H7 (cell line): ENCODE measurements around the gene TOLLIP. TPM values are rescaled to one million over a fixed set of nuclear protein-coding genes. Genes with fewer than 3 reads are reported as not detected.
"Not testable (repeated sequence)": the region's sequence is repeated elsewhere in the genome, so short reads cannot be mapped to it uniquely, and the experiment has no call there.

ENCODE experiments used
- DNase-seq: peaks from one replicate; pipeline ENCODE4 v3.0.0; 2012
- H3K27me3 ChIP-seq: 2 replicates; pipeline ENCODE4 v1.6.0; 2011; ENCODE audit warnings: mild to moderate bottlenecking, low read length; ENCODE audit not compliant: control insufficient read depth, insufficient read depth
- H3K36me3 ChIP-seq: replicated peaks from 2 replicates; pipeline ENCODE4 v1.5.1; 2011; ENCODE audit warnings: low read length; ENCODE audit not compliant: control insufficient read depth, insufficient read depth
- H3K4me3 ChIP-seq: 2 replicates; pipeline ENCODE4 v1.5.1; 2011; ENCODE audit warnings: low read depth, mild to moderate bottlenecking, control low read depth, low read length, moderate library complexity; ENCODE audit not compliant: insufficient read depth
- total RNA-seq: library from RNA; depleted of rRNA; stranded (reverse); fragments of >200 nt; shearing (Covaris generic); gene quantifications from 2 replicates; pipeline ENCODE4 v1.2.3, GENCODE V29; 2014

The TOLLIP gene
- total RNA-seq, 1 experiment from 2014 or later, result 11.2 TPM

- Histone ChIP-seq H3K4me3 (no peak overlapping the region), H3K36me3 (no peaks in the 10 kb centered on the region), H3K27me3 (no peaks in the 10 kb centered on the region; the same call in 1 of the 2 replicates)
- DNase-seq, result no peak
These were observed 38.8 kb upstream of the TOLLIP start for GRCh38 chr11:1348146-1348795.

GRCh38 chr11:1347411-1347999 lies 38.1 kb upstream of the TOLLIP start:
- not testable (repeated sequence) for H3K27me3 ChIP-seq, H3K4me3 ChIP-seq, H3K36me3 ChIP-seq, DNase-seq

- no peak for DNase-seq
- H3K4me3 ChIP-seq, result no peak overlapping the region
- H3K27me3 ChIP-seq, result no peaks in the 10 kb centered on the region; the same call in 1 of the 2 replicates
- H3K36me3 ChIP-seq, result no peaks in the 10 kb centered on the region
These were observed 37.4 kb upstream of the TOLLIP start for GRCh38 chr11:1346669-1347390.

GRCh38 chr11:1345737-1346513 lies 36.5 kb upstream of the TOLLIP start:
- Histone ChIP-seq H3K27me3 (no peaks in the 10 kb centered on the region; the same call in 1 of the 2 replicates), H3K36me3 (no peaks in the 10 kb centered on the region), H3K4me3 (no peak overlapping the region)
- no peak for DNase-seq

- Histone ChIP-seq H3K4me3 (no peak overlapping the region), H3K36me3 (no peaks in the 10 kb centered on the region), H3K27me3 (no peaks in the 10 kb centered on the region; the same call in 1 of the 2 replicates)
- no peak for DNase-seq
These were observed 34.7 kb upstream of the TOLLIP start for GRCh38 chr11:1344056-1344635.

GRCh38 chr11:1343391-1344055 lies 34.1 kb upstream of the TOLLIP start:
- no peak for DNase-seq
- H3K4me3 ChIP-seq, result no peak overlapping the region
- H3K27me3 ChIP-seq, result no peaks in the 10 kb centered on the region; the same call in 1 of the 2 replicates
- H3K36me3 ChIP-seq, result no peaks in the 10 kb centered on the region

GRCh38 chr11:1342946-1343345 lies 33.5 kb upstream of the TOLLIP start:
- no peak for DNase-seq
- peaks cover 2% of the 10 kb centered on the region; the same call in 1 of the 2 replicates for H3K27me3 ChIP-seq
- no peak overlapping the region for H3K4me3 ChIP-seq
- H3K36me3 ChIP-seq, result no peaks in the 10 kb centered on the region

- no peak for DNase-seq
- H3K4me3 ChIP-seq, result no peak overlapping the region
- H3K27me3 ChIP-seq, result peaks cover 10% of the 10 kb centered on the region; the same call in 1 of the 2 replicates
- no peaks in the 10 kb centered on the region for H3K36me3 ChIP-seq
These were observed 32.6 kb upstream of the TOLLIP start for GRCh38 chr11:1341928-1342524.

GRCh38 chr11:1341226-1341625 lies 31.8 kb upstream of the TOLLIP start:
- peaks cover 16% of the 10 kb centered on the region for H3K27me3 ChIP-seq
- H3K36me3 ChIP-seq, H3K4me3 ChIP-seq, DNase-seq: not testable (repeated sequence)

GRCh38 chr11:1340111-1340510 lies 30.7 kb upstream of the TOLLIP start:
- no peak for DNase-seq

GRCh38 chr11:1339066-1339675 lies 29.7 kb upstream of the TOLLIP start:
- DNase-seq, result no peak
- Histone ChIP-seq H3K27me3 (peaks cover 26% of the 10 kb centered on the region), H3K36me3 (no peaks in the 10 kb centered on the region), H3K4me3 (no peak overlapping the region)

More at GRCh38 chr11:1340111-1340510, 30.7 kb upstream of the TOLLIP start:
- Histone ChIP-seq H3K36me3 (no peaks in the 10 kb centered on the region), H3K27me3 (peaks cover 26% of the 10 kb centered on the region), H3K4me3 (no peak overlapping the region)

GRCh38 chr11:1338201-1339065 lies 29.0 kb upstream of the TOLLIP start:
- Histone ChIP-seq H3K27me3 (peaks cover 26% of the 10 kb centered on the region), H3K36me3 (no peaks in the 10 kb centered on the region), H3K4me3 (no peak overlapping the region)
- peak; percentile 41 for DNase-seq
